H1 (cell line): ENCODE measurements around the gene BYSL. TPM values are rescaled to one million over a fixed set of nuclear protein-coding genes. Genes with fewer than 3 reads are reported as not detected.

ENCODE experiments used
- CTCF ChIA-PET: fragments of 300-600 bp; sonication (Branson Sonifier 250); formaldehyde crosslinking; loops from one replicate; lab custom pipeline; 2021; ENCODE audit not compliant: partially characterized antibody; lab: Charles Lee
- POLR2A ChIA-PET: fragments of 300-600 bp; sonication (Branson Sonifier 250); formaldehyde crosslinking; loops from one replicate; lab custom pipeline; 2021; ENCODE audit warnings: inconsistent platforms; ENCODE audit not compliant: partially characterized antibody; lab: Charles Lee
- DNase-seq, 2 experiments: peaks; one replicate each; pipeline versions ENCODE4 v3.0.0 to v3.0.0-alpha.2; 2010 to 2022; ENCODE audit warnings: low spot score in 2 of 2, low read depth in 1 of 2, mixed read lengths in 1 of 2
- FAIRE-seq: peaks from 2 replicates; lab custom pipeline; 2011; peaks lifted over from hg19 to GRCh38; lab: Jason Lieb, UNC
- H2AFZ ChIP-seq: 2 replicates; pipeline ENCODE4 v1.8.1; 2012; ENCODE audit warnings: low read length, inconsistent platforms
- H2AK5ac ChIP-seq: 2 replicates; pipeline ENCODE4 v1.6.1; 2013; ENCODE audit warnings: low read depth, low read length
- H2BK120ac ChIP-seq: replicated peaks from 2 replicates; pipeline ENCODE3; 2013; ENCODE audit warnings: low read depth, low read length, inconsistent platforms
- H2BK12ac ChIP-seq: 2 replicates; pipeline ENCODE4 v1.6.1; 2013; ENCODE audit warnings: low read depth, low read length
- H2BK15ac ChIP-seq: 2 replicates; pipeline ENCODE4 v1.6.1; 2013; ENCODE audit warnings: low read length
- H2BK20ac ChIP-seq: 2 replicates; pipeline ENCODE4 v1.6.1; 2013; ENCODE audit warnings: low read length
- H2BK5ac ChIP-seq: 2 replicates; pipeline ENCODE4 v1.6.1; 2013; ENCODE audit warnings: low read depth, low read length
- H3K14ac ChIP-seq: 2 replicates; pipeline ENCODE4 v1.6.1; 2013; ENCODE audit warnings: inconsistent platforms; ENCODE audit not compliant: insufficient read length
- H3K18ac ChIP-seq: 2 replicates; pipeline ENCODE4 v1.6.1; 2013; ENCODE audit warnings: low read length; ENCODE audit errors: extremely low read depth
- H3K23ac ChIP-seq: 2 replicates; pipeline ENCODE4 v1.6.1; 2013; ENCODE audit warnings: inconsistent platforms; ENCODE audit not compliant: insufficient read length
- H3K23me2 ChIP-seq: 2 replicates; pipeline ENCODE4 v1.6.1; 2013; ENCODE audit warnings: low read depth, low read length
- H3K27ac ChIP-seq: 2 replicates; pipeline ENCODE4 v1.6.1; 2011; ENCODE audit warnings: low read depth, low read length, inconsistent platforms
- H3K27me3 ChIP-seq, 4 experiments: replicated peaks in 1 of 4; 1 replicate in 1 of 4; 2 replicates in 3 of 4; pipeline versions ENCODE4 v1.6.1 to v1.8.1; 2011 to 2013; ENCODE audit warnings: low read length in 3 of 4, mild to moderate bottlenecking in 3 of 4, inconsistent platforms in 2 of 4, mixed read lengths in 2 of 4, moderate library complexity in 1 of 4; ENCODE audit not compliant: control insufficient read depth in 3 of 4, insufficient read depth in 3 of 4; ENCODE audit errors: extremely low read depth in 1 of 4
- H3K36me3 ChIP-seq, 4 experiments: 2 replicates each; pipeline versions ENCODE4 v1.6.1 to v1.8.1; 2011 to 2013; ENCODE audit warnings: mild to moderate bottlenecking in 4 of 4, low read length in 3 of 4, moderate library complexity in 2 of 4, control low read depth in 1 of 4, inconsistent platforms in 1 of 4; ENCODE audit not compliant: insufficient read depth in 4 of 4, control insufficient read depth in 2 of 4
- H3K4ac ChIP-seq: replicated peaks from 2 replicates; pipeline ENCODE3; 2013; ENCODE audit warnings: low read length, low read depth, mixed read lengths, inconsistent platforms; ENCODE audit not compliant: insufficient read length
- H3K4me1 ChIP-seq, 4 experiments: replicated peaks in 1 of 4; 1 replicate in 1 of 4; 2 replicates in 3 of 4; pipeline versions ENCODE4 v1.6.1 to v1.8.1; 2011 to 2013; ENCODE audit warnings: low read length in 3 of 4, inconsistent platforms in 2 of 4, mixed read lengths in 1 of 4; ENCODE audit not compliant: insufficient read depth in 4 of 4, control insufficient read depth in 3 of 4
- H3K4me2 ChIP-seq, 2 experiments: 2 replicates each; pipeline versions ENCODE4 v1.6.1 to v1.8.1; 2011 to 2013; ENCODE audit warnings: low read depth in 2 of 2, low read length in 2 of 2, control low read depth in 1 of 2, inconsistent platforms in 1 of 2, mild to moderate bottlenecking in 1 of 2; ENCODE audit not compliant: insufficient read depth in 1 of 2
- H3K4me3 ChIP-seq, 4 experiments: fragments of 200-600, 300-600 bp in 1 of 4; sonication (generic), shearing (Covaris generic), sonication (Bioruptor Twin) in 1 of 4; 2 replicates each; pipeline versions ENCODE4 v1.5.1 to v1.8.1; 2011 to 2016; ENCODE audit warnings: low read length in 4 of 4, low read depth in 3 of 4, control low read depth in 2 of 4, inconsistent platforms in 2 of 4, mild to moderate bottlenecking in 2 of 4, mixed read lengths in 1 of 4, moderate library complexity in 1 of 4; ENCODE audit not compliant: insufficient read depth in 2 of 4; ENCODE audit errors: extremely low read depth in 1 of 4
- H3K56ac ChIP-seq: replicated peaks from 2 replicates; pipeline ENCODE3; 2013; ENCODE audit warnings: low read depth, mild to moderate bottlenecking, mixed read lengths, low read length, inconsistent platforms; ENCODE audit not compliant: insufficient read length
- H3K79me1 ChIP-seq: 2 replicates; pipeline ENCODE4 v1.6.1; 2013; ENCODE audit warnings: low read depth, low read length, control low read depth
- H3K79me2 ChIP-seq, 2 experiments: 2 replicates each; pipeline versions ENCODE4 v1.6.1 to v1.8.1; 2012 to 2013; ENCODE audit warnings: low read length in 2 of 2, mild to moderate bottlenecking in 2 of 2, inconsistent platforms in 1 of 2; ENCODE audit not compliant: insufficient read depth in 2 of 2, control insufficient read depth in 1 of 2
- H3K9ac ChIP-seq, 4 experiments: replicated peaks in 1 of 4; 1 replicate in 1 of 4; 2 replicates in 3 of 4; pipeline versions ENCODE4 v1.6.1 to v1.8.1; 2011 to 2013; ENCODE audit warnings: low read depth in 3 of 4, low read length in 3 of 4, control low read depth in 2 of 4, mild to moderate bottlenecking in 2 of 4, moderate library complexity in 2 of 4, inconsistent platforms in 1 of 4; ENCODE audit errors: extremely low read depth in 1 of 4
- H3K9me3 ChIP-seq, 2 experiments: 2 replicates each; pipeline versions ENCODE4 v1.6.1 to v1.8.1; 2012 to 2013; ENCODE audit warnings: mild to moderate bottlenecking in 2 of 2, moderate library complexity in 2 of 2, control low read depth in 1 of 2, inconsistent platforms in 1 of 2, low read depth in 1 of 2, low read length in 1 of 2, mixed read lengths in 1 of 2; ENCODE audit not compliant: insufficient read depth in 2 of 2
- H4K20me1 ChIP-seq, 2 experiments: replicated peaks in 1 of 2; 2 replicates each; pipeline versions ENCODE3 to v1.8.1; 2011 to 2013; ENCODE audit warnings: inconsistent platforms in 2 of 2, low read length in 2 of 2, mild to moderate bottlenecking in 1 of 2; ENCODE audit not compliant: insufficient read depth in 2 of 2, control insufficient read depth in 1 of 2
- H4K5ac ChIP-seq: 2 replicates; pipeline ENCODE4 v1.6.1; 2013; ENCODE audit warnings: low read length, low read depth, mixed read lengths, inconsistent platforms; ENCODE audit not compliant: insufficient read length
- H4K8ac ChIP-seq: 2 replicates; pipeline ENCODE4 v1.8.0; 2013; ENCODE audit warnings: mild to moderate bottlenecking, moderate library complexity, low read length, inconsistent platforms; ENCODE audit not compliant: insufficient read depth; ENCODE audit errors: extremely low read depth
- H4K91ac ChIP-seq: replicated peaks from 2 replicates; pipeline ENCODE3; 2013; ENCODE audit warnings: low read length, mixed read lengths, inconsistent platforms; ENCODE audit not compliant: insufficient read length
- BRCA1 ChIP-seq: IDR thresholded peaks from 2 replicates; pipeline ENCODE4 v1.6.1; 2012; ENCODE audit warnings: low read depth, low read length, improper control_type of control experiment
- CHD2 ChIP-seq: IDR thresholded peaks from 2 replicates; pipeline ENCODE4 v1.6.1; 2012; ENCODE audit warnings: low read length, improper control_type of control experiment
- CREB1 ChIP-seq: IDR thresholded peaks from 2 replicates; pipeline ENCODE4 v1.6.1; 2012; ENCODE audit warnings: inconsistent platforms
- JUN ChIP-seq: IDR thresholded peaks from 2 replicates; pipeline ENCODE4 v1.6.1; 2011; ENCODE audit warnings: low read depth, mild to moderate bottlenecking, improper control_type of control experiment, low read length
- JUND ChIP-seq: IDR thresholded peaks from 2 replicates; pipeline ENCODE4 v1.6.1; 2011; ENCODE audit warnings: mild to moderate bottlenecking, improper control_type of control experiment, low read length
- KDM5A ChIP-seq: fragments of 200-600 bp; IDR thresholded peaks from 2 replicates; pipeline ENCODE4 v1.7.1; 2012; ENCODE audit warnings: mild to moderate bottlenecking, low read length, inconsistent platforms, mixed read lengths
- NRF1 ChIP-seq: IDR thresholded peaks from 2 replicates; pipeline ENCODE4 v1.6.1; 2011; ENCODE audit warnings: mild to moderate bottlenecking, low read depth, low read length, improper control_type of control experiment
- POLR2A ChIP-seq, 2 experiments: IDR thresholded peaks; 1 replicate in 1 of 2; 2 replicates in 1 of 2; pipeline ENCODE4 v1.6.1; 2011; ENCODE audit warnings: low read depth in 2 of 2, low read length in 2 of 2, mild to moderate bottlenecking in 2 of 2; ENCODE audit errors: control extremely low read depth in 1 of 2
- RAD21 ChIP-seq, 2 experiments: IDR thresholded peaks in 1 of 2; conservative IDR thresholded peaks in 1 of 2; 2 replicates each; pipeline ENCODE4 v1.6.1; 2011; ENCODE audit warnings: low read depth in 2 of 2, low read length in 2 of 2, improper control_type of control experiment in 1 of 2, inconsistent platforms in 1 of 2, mild to moderate bottlenecking in 1 of 2, moderate library complexity in 1 of 2
- SUZ12 ChIP-seq: fragments of 200-600 bp; sonication (generic); IDR thresholded peaks from 2 replicates; pipeline ENCODE4 v1.6.1; 2012; ENCODE audit warnings: mild to moderate bottlenecking, inconsistent platforms, low read length, moderate library complexity, mixed read lengths
- TAF1 ChIP-seq: IDR thresholded peaks from 2 replicates; pipeline ENCODE4 v1.6.1; 2011; ENCODE audit warnings: mild to moderate bottlenecking, low read depth, low read length
- TBP ChIP-seq: IDR thresholded peaks from 2 replicates; pipeline ENCODE4 v1.6.1; 2011; ENCODE audit warnings: low read depth, low read length, improper control_type of control experiment
- YY1 ChIP-seq: IDR thresholded peaks from 2 replicates; pipeline ENCODE4 v1.6.1; 2011; ENCODE audit warnings: low read depth, mild to moderate bottlenecking, low read length
- WGBS, 2 experiments: shearing (Covaris generic) in 1 of 2; methylation state at CpG; one replicate each; pipeline versions ENCODE4 v1.1.6 to v1.1.7; 2013 to 2015; ENCODE audit warnings: low lambda C conversion rate in 2 of 2, mixed read lengths in 2 of 2, inconsistent platforms in 1 of 2, low coverage in 1 of 2, missing lambda C conversion rate in 1 of 2; ENCODE audit not compliant: insufficient replicate concordance in 2 of 2, insufficient coverage in 1 of 2, insufficient read length in 1 of 2; ENCODE audit errors: extremely low coverage in 1 of 2, missing lambda C conversion rate in 1 of 2; 5-methylcytosine and 5-hydroxymethylcytosine counted together
- polyA plus RNA-seq, 7 experiments: library from polyadenylated mRNA; depleted of rRNA in 3 of 7; stranded (reverse) in 5 of 7; unstranded in 2 of 7; fragments of >200 nt in 5 of 7; fragments of 200-250 nt in 2 of 7; gene quantifications; 1 replicate in 5 of 7; 2 replicates in 1 of 7; 4 replicates in 1 of 7; pipeline versions ENCODE4 v1.2.1 to v1.2.3, GENCODE V29; 2011 to 2013; ENCODE audit warnings: missing spikeins in 2 of 7, mixed read lengths in 2 of 7
- total RNA-seq: library from RNA; stranded (reverse); fragmentation: NEBNext Ultra II Directional; extraction: Animal tissue kit (Norgen Biotek cat#: 25700); gene quantifications from 2 replicates; pipeline ENCODE4 v1.2.1, GENCODE V29; 2021
- TF ChIP-seq, protein P1 (sequence below): IDR thresholded peaks from 2 replicates; pipeline ENCODE4 v1.6.1; 2012; ENCODE audit warnings: inconsistent platforms

The BYSL gene
- total and polyA plus RNA-seq, 2 of the 8 experiments (the other 6 are each of a cell fraction or from before 2014, with no cell fraction given) = 37.3 to 49.2 TPM

DNA sequence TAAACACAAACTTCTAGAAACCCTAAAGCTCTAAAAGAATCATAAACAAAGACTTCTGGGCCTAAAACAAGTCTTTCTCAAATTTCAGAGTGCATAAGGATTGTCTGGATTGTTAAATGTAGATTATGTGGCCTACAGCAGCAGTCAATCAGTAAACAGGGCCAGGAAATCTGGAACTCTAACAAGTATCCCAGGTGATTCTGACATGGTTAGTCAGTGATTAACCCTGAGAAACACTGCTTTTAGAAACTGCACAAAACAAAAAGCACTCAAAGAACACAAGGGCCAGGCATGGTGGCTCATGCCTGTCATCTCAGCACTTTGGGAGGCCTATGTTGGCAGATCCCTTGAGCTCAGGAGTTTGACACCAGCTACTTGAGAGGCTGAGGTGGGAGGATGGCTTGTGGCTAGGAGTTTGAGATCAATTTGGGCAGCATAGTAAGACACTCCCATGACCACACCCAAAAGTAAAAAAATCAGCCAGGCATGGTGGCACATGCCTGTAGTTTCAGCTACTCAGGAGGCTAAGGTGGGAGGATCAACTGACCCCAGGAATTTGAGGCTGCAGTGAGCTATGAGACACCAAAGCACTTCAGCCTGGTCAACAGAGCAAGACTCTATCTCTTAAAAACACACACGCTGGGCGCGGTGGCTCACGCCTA, 6.3 kb upstream of the BYSL start:
- H3K36me3 ChIP-seq = peaks cover 2 to 15% (median 8%) of the 10 kb centered on the region in 4 experiments; a peak in 7 of 8 replicates
- H3K4me2 ChIP-seq = no peak overlapping the region
- H2BK15ac ChIP-seq = no peak overlapping the region
- no peaks in the 10 kb centered on the region for H3K23me2 ChIP-seq
- no peak overlapping the region for H3K14ac ChIP-seq
- no peak overlapping the region for H3K18ac ChIP-seq
- H3K79me1 ChIP-seq = peaks cover 9% of the 10 kb centered on the region
- H3K27ac ChIP-seq = no peak overlapping the region
- no peak overlapping the region for H3K9ac ChIP-seq
- H4K91ac ChIP-seq = no peak overlapping the region
- H3K56ac ChIP-seq = no peak overlapping the region
- no peak overlapping the region for H2BK20ac ChIP-seq
- H4K8ac ChIP-seq = no peak overlapping the region
- H4K20me1 ChIP-seq = peaks cover 0 to 3% of the 10 kb centered on the region in 2 experiments
- H2BK120ac ChIP-seq = no peak overlapping the region
- 92% methylated on average over 4 of the region's 4 CpGs; no CpG with 5 or more reads in 1 of the 2 experiments for WGBS, 2 experiments
- no peaks in the 10 kb centered on the region for H3K27me3 ChIP-seq
- no peak overlapping the region for H2AFZ ChIP-seq
- POLR2A ChIA-PET = interaction anchor here (0.6 to 2.2 kb wide), 8 partner anchors 8 to 202 kb away, joined by 3 to 6 read pairs (median 3); partner anchors contain the start of gene USP49
- no peak overlapping the region for H2AK5ac ChIP-seq
- no peak overlapping the region for H3K23ac ChIP-seq
- peaks cover 0 to 3% (median 0%) of the 10 kb centered on the region in 4 experiments; a peak in 1 of 7 replicates for H3K4me1 ChIP-seq
- H2BK5ac ChIP-seq = no peak overlapping the region
- no peaks in the 10 kb centered on the region for H3K9me3 ChIP-seq
- CTCF ChIA-PET = interaction anchor here (0.7 to 1.9 kb wide), 4 partner anchors 10 to 128 kb away, joined by 3 to 6 read pairs (median 4); no protein-coding TSS in a partner anchor
- no peak overlapping the region for H2BK12ac ChIP-seq
- no peak overlapping the region for H4K5ac ChIP-seq
- no peak for FAIRE-seq
- peaks cover 3 to 21% of the 10 kb centered on the region in 2 experiments; a peak in 3 of 4 replicates for H3K79me2 ChIP-seq
- no peak for DNase-seq
- no peak overlapping the region for H3K4me3 ChIP-seq
- no peak overlapping the region for H3K4ac ChIP-seq
- TF ChIP-seq BRCA1 (no peak), SUZ12 (no peak), POLR2A (IDR thresholded peaks at IDR 0.05; ENCODE audit: control extremely low read depth in 1 of 2, low read depth in 2 of 2, low read length in 2 of 2) (no peak), TBP (no peak), YY1 (no peak), JUND (no peak), KDM5A (no peak), NRF1 (no peak), RAD21 (IDR thresholded peaks at IDR 0.05 in 1 of 2, conservative IDR thresholded peaks at IDR 0.05 in 1 of 2; ENCODE audit: low read depth in 2 of 2, low read length in 2 of 2) (no peak), CHD2 (no peak), TAF1 (no peak), JUN (no peak), CREB1 (no peak)
- TF ChIP-seq, protein P1, sequence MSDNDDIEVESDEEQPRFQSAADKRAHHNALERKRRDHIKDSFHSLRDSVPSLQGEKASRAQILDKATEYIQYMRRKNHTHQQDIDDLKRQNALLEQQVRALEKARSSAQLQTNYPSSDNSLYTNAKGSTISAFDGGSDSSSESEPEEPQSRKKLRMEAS = no peak
